Aorta (tissue), 5 donors: Measurements from ENCODE around the gene COPA. TPM values are rescaled to one million over a fixed set of nuclear protein-coding genes. Genes with fewer than 3 reads are reported as not detected.

ENCODE experiments used
- ATAC-seq: fragments of 200-7000 bp; cut with Tn5 transposase; one replicate; pipeline ENCODE4 v1.9.1; 2022; ENCODE audit warnings: moderate library complexity; ENCODE audit not compliant: low FRiP score
- DNase-seq, 2 donors: peaks; one replicate each; pipeline ENCODE4 v3.0.0-alpha.2; 2020
- H3K27ac ChIP-seq, 2 donors: one replicate each; pipeline ENCODE4 v1.5.1; 2013; ENCODE audit warnings: low read length in 2 of 2, mild to moderate bottlenecking in 2 of 2, moderate library complexity in 2 of 2, control low read depth in 1 of 2, inconsistent platforms in 1 of 2, low read depth in 1 of 2
- H3K27me3 ChIP-seq, 2 donors: one replicate each; pipeline ENCODE4 v1.6.1; 2013; ENCODE audit warnings: control low read depth in 1 of 2, low read length in 1 of 2, mild to moderate bottlenecking in 1 of 2, moderate library complexity in 1 of 2; ENCODE audit not compliant: insufficient read depth in 2 of 2, control insufficient read depth in 1 of 2
- H3K36me3 ChIP-seq, 2 donors: one replicate each; pipeline ENCODE4 v1.6.1; 2013; ENCODE audit warnings: control low read depth in 1 of 2, low read length in 1 of 2, mild to moderate bottlenecking in 1 of 2; ENCODE audit not compliant: insufficient read depth in 2 of 2, control insufficient read depth in 1 of 2
- H3K4me1 ChIP-seq, 2 donors: one replicate each; pipeline ENCODE4 v1.6.1; 2013; ENCODE audit warnings: low read length in 2 of 2, control low read depth in 1 of 2, mild to moderate bottlenecking in 1 of 2, moderate library complexity in 1 of 2; ENCODE audit not compliant: insufficient read depth in 2 of 2, control insufficient read depth in 1 of 2
- H3K4me3 ChIP-seq, 2 donors: one replicate each; pipeline ENCODE4 v1.5.1; 2013; ENCODE audit warnings: low read length in 2 of 2, control low read depth in 1 of 2, mild to moderate bottlenecking in 1 of 2
- H3K9me3 ChIP-seq: one replicate; pipeline ENCODE4 v1.6.1; 2013; ENCODE audit warnings: mild to moderate bottlenecking, low read length; ENCODE audit not compliant: control insufficient read depth
- WGBS, 2 donors: extraction: QIAGEN DNeasy Blood & Tissue Kit; methylation state at CpG; one replicate each; pipeline ENCODE4 v1.1.7; 2013; 5-methylcytosine and 5-hydroxymethylcytosine counted together
- intact Hi-C, 2 donors: fragments of 100-400 bp; cut with DNase I; formaldehyde crosslinking; loops; one replicate each; pipeline versions ENCODE4 v1.14.2 to v1.15.0; 2022
- polyA plus RNA-seq, 2 donors: library from polyadenylated mRNA; stranded (reverse); fragments of 200-250 nt; gene quantifications; one replicate each; pipeline ENCODE4 v1.2.3, GENCODE V29; 2013
- total RNA-seq, 2 donors: library from RNA; stranded (reverse); fragmentation: NEBNext Ultra II Directional; extraction: Animal tissue kit (Norgen Biotek cat#: 25700); gene quantifications; one replicate each; pipeline ENCODE4 v1.2.1, GENCODE V29; 2021
- donor health status: healthy with polysubstance abuse.
- donor health status: Bipolar disorder and iron deficiency.
- donor health status: DM: no; HTN: no; CAD: no.
- donor health status: DM: no; HTN: no; CAD: no.
- donor health status: DM: yes; HTN: yes; CAD: no.

COPA gene
- total and polyA plus RNA-seq, 4 donors, result 44.5 to 193 (median 133) TPM

GRCh38 chr1:160365325-160365724 lies 22.3 kb upstream of the COPA start:
- intact Hi-C loops, result no loop called here

GRCh38 chr1:160363951-160364735 lies 21.1 kb upstream of the COPA start:
- DNase-seq, result no peak
- no peak for ATAC-seq
- H3K27ac ChIP-seq, result no peak overlapping the region

More at GRCh38 chr1:160365325-160365724, 22.3 kb upstream of the COPA start:
- Histone ChIP-seq H3K9me3 (no peaks in the 10 kb centered on the region), H3K4me1 (no peaks in the 10 kb centered on the region), H3K27ac (no peak overlapping the region), H3K4me3 (no peak overlapping the region), H3K36me3 (no peaks in the 10 kb centered on the region), H3K27me3 (no peaks in the 10 kb centered on the region)
- no peak for ATAC-seq
- 93 to 100% methylated on average over 1 of the region's 1 CpG for WGBS, 2 donors
- DNase-seq, result no peak

GRCh38 chr1:160363010-160363409 lies 20.0 kb upstream of the COPA start:
- Histone ChIP-seq H3K27me3 (no peaks in the 10 kb centered on the region), H3K4me3 (no peak overlapping the region), H3K36me3 (peaks cover 0 to 2% of the 10 kb centered on the region in 2 donors), H3K4me1 (no peaks in the 10 kb centered on the region), H3K27ac (no peak overlapping the region), H3K9me3 (no peaks in the 10 kb centered on the region)
- DNase-seq, result no peak
- WGBS, 2 donors, result 34 to 40% methylated on average over 5 of the region's 5 CpGs
- no peak for ATAC-seq
- intact Hi-C loops, result no loop called here

More at GRCh38 chr1:160363951-160364735, 21.1 kb upstream of the COPA start:
- no peak overlapping the region for H3K4me3 ChIP-seq
- no peaks in the 10 kb centered on the region for H3K9me3 ChIP-seq
- H3K4me1 ChIP-seq, result no peaks in the 10 kb centered on the region
- intact Hi-C loops, result no loop called here
- H3K36me3 ChIP-seq, result no peaks in the 10 kb centered on the region
- WGBS, 2 donors, result 64 to 69% methylated on average over 12 of the region's 12 CpGs
- H3K27me3 ChIP-seq, result no peaks in the 10 kb centered on the region

- no peak for ATAC-seq
- no peak overlapping the region for H3K4me3 ChIP-seq
- no peak for DNase-seq
- peaks cover 0 to 2% of the 10 kb centered on the region in 2 donors for H3K36me3 ChIP-seq
- no peaks in the 10 kb centered on the region for H3K4me1 ChIP-seq
- WGBS, 2 donors, result 65 to 68% methylated on average over 9 of the region's 9 CpGs
- H3K9me3 ChIP-seq, result no peaks in the 10 kb centered on the region
- H3K27ac ChIP-seq, result no peak overlapping the region
- intact Hi-C loops, result no loop called here
- no peaks in the 10 kb centered on the region for H3K27me3 ChIP-seq
Measured at GRCh38 chr1:160362168-160362957, 19.3 kb upstream of the COPA start.

- 80 to 87% methylated on average over 4 of the region's 4 CpGs for whole genome bisulfite sequencing, 2 donors
- DNase-seq, result no peak
Measured at GRCh38 chr1:160361814-160362167, 18.7 kb upstream of the COPA start.

GRCh38 chr1:160361199-160361598 lies 18.1 kb upstream of the COPA start:
- 74 to 81% methylated on average over 2 of the region's 2 CpGs for WGBS, 2 donors
- Histone ChIP-seq H3K9me3 (no peaks in the 10 kb centered on the region), H3K36me3 (peaks cover 0 to 6% of the 10 kb centered on the region in 2 donors), H3K4me1 (no peaks in the 10 kb centered on the region), H3K4me3 (no peak overlapping the region), H3K27ac (no peak overlapping the region), H3K27me3 (no peaks in the 10 kb centered on the region)
- no peak for DNase-seq
- ATAC-seq, result no peak
- intact Hi-C loops, result no loop called here

More at GRCh38 chr1:160361814-160362167, 18.7 kb upstream of the COPA start:
- Histone ChIP-seq H3K27ac (no peak overlapping the region), H3K4me3 (no peak overlapping the region), H3K36me3 (peaks cover 0 to 6% of the 10 kb centered on the region in 2 donors), H3K4me1 (no peaks in the 10 kb centered on the region), H3K27me3 (no peaks in the 10 kb centered on the region), H3K9me3 (no peaks in the 10 kb centered on the region)
- ATAC-seq, result no peak
- intact Hi-C loops, result no loop called here

GRCh38 chr1:160360227-160360695 lies 17.2 kb upstream of the COPA start:
- Histone ChIP-seq H3K27me3 (no peaks in the 10 kb centered on the region), H3K27ac (no peak overlapping the region), H3K36me3 (peaks cover 0 to 14% of the 10 kb centered on the region in 2 donors), H3K4me1 (no peaks in the 10 kb centered on the region), H3K9me3 (no peaks in the 10 kb centered on the region), H3K4me3 (no peak overlapping the region)
- ATAC-seq (no peak), DNase-seq (no peak)
- intact Hi-C loops, result no loop called here
- 74 to 78% methylated on average over 8 of the region's 8 CpGs for WGBS, 2 donors

- H3K36me3 ChIP-seq, result peaks cover 0 to 16% of the 10 kb centered on the region in 2 donors
- WGBS, 2 donors, result 69 to 78% methylated on average over 9 of the region's 9 CpGs
Measured at GRCh38 chr1:160359559-160360226, 16.6 kb upstream of the COPA start.

More at GRCh38 chr1:160359559-160360226, 16.6 kb upstream of the COPA start:
- no peak overlapping the region for H3K4me3 ChIP-seq
- no peaks in the 10 kb centered on the region for H3K9me3 ChIP-seq
- no peaks in the 10 kb centered on the region for H3K4me1 ChIP-seq
- ATAC-seq (no peak), DNase-seq (no peak)
- intact Hi-C loops, result no loop called here
- no peak overlapping the region for H3K27ac ChIP-seq
- H3K27me3 ChIP-seq, result no peaks in the 10 kb centered on the region
